ENCODE results near the gene AGPAT1. TPM values are rescaled to one million over a fixed set of nuclear protein-coding genes. Genes with fewer than 3 reads are reported as not detected.

AGPAT1 gene
- 10 to 100 TPM; 49.0 to 60.1 (median 56.2) TPM for total RNA-seq
- long read RNA-seq, donor 1, transcript AGPAT1-203 (7 exons, 2,234 nt) = major isoform, 61 of 98 reads
- long read RNA-seq, donor 1, transcript AGPAT1-206 (7 exons, 2,496 nt) = minor isoform, 8 of 98 reads
- long read RNA-seq, donor 1, partial matches to known transcripts = 8 of 98 reads
- long read RNA-seq, donor 1, other reads (novel, unspliced or antisense) = 16 of 98 reads
- long read RNA-seq, donor 2, partial matches to known transcripts = 5 of 24 reads
- long read RNA-seq, donor 2, other reads (novel, unspliced or antisense) = 17 of 24 reads

DNA sequence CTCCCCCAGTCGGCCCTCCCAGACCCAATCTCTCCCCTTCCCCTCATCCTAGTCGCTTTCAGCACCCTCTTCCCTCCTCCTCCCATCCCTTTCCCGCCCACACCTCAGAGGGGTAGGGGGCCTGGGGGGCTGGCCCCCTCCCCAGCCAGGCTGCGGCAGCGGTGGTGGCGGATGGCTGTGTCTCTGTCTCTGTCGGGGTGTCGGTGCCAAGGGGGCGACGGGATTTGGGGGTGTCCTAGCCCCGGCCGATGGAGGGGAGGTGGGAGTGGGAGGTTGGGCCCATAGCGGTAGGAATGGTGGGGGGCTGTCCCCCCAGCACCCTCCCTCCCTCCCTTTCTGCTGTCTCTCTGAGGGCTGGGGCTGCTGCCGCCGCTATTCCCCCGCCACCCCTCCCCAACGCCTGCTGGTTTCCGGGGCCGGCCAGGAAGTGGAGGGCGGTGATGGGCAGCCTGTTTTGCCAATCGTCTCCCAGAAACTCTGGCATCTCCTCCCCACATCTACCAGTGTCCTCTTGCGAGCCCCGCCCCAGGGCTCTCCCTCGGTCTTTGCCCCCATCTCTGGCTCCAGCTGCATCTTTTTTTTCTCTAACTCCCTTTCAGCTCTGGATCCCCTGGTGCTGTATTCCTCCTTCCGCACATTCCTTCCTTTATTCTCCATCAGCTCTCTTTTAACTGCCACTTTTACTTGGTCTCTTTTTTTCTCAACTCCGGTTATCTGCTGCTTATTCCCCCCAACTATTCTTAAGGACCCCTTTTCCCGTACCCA is at the start of gene AGPAT1:
Gene AGPAT1 (minus strand): TSS at position 374 of the 765 bp plus-strand sequence. CDS start 4,588 bp downstream, outside the sequence.
- no peaks in the 10 kb centered on the region for H3K9me3 ChIP-seq
- peak; percentile 73 for ATAC-seq
- intact Hi-C loops (cut with DNase I, micrococcal nuclease) = no loop called here
- H3K4me3 ChIP-seq = peak within 1 kb of the TSS; percentile 58
- no peak for TF ChIP-seq CTCF (IDR thresholded peaks at IDR 0.05)
- H3K36me3 ChIP-seq (ENCODE audit: low read depth) = peaks cover 4% of the 10 kb centered on the region
- peak; percentile 98 to 100 (median 99) for DNase-seq
- peaks cover 34% of the 10 kb centered on the region for H3K4me1 ChIP-seq (ENCODE audit: low read depth)

- no peak overlapping the region for H3K4me3 ChIP-seq
- TF ChIP-seq CTCF (IDR thresholded peaks at IDR 0.05) = no peak
- intact Hi-C loops (cut with DNase I, micrococcal nuclease) = no loop called here
- no peaks in the 10 kb centered on the region for H3K4me1 ChIP-seq (ENCODE audit: low read depth)
- no peak for ATAC-seq
- DNase-seq = no peak
- H3K9me3 ChIP-seq = no peaks in the 10 kb centered on the region
- H3K36me3 ChIP-seq (ENCODE audit: low read depth) = no peaks in the 10 kb centered on the region
Measured at GRCh38 chr6:32224696-32225095, 48.8 kb upstream of the AGPAT1 start.

DNA sequence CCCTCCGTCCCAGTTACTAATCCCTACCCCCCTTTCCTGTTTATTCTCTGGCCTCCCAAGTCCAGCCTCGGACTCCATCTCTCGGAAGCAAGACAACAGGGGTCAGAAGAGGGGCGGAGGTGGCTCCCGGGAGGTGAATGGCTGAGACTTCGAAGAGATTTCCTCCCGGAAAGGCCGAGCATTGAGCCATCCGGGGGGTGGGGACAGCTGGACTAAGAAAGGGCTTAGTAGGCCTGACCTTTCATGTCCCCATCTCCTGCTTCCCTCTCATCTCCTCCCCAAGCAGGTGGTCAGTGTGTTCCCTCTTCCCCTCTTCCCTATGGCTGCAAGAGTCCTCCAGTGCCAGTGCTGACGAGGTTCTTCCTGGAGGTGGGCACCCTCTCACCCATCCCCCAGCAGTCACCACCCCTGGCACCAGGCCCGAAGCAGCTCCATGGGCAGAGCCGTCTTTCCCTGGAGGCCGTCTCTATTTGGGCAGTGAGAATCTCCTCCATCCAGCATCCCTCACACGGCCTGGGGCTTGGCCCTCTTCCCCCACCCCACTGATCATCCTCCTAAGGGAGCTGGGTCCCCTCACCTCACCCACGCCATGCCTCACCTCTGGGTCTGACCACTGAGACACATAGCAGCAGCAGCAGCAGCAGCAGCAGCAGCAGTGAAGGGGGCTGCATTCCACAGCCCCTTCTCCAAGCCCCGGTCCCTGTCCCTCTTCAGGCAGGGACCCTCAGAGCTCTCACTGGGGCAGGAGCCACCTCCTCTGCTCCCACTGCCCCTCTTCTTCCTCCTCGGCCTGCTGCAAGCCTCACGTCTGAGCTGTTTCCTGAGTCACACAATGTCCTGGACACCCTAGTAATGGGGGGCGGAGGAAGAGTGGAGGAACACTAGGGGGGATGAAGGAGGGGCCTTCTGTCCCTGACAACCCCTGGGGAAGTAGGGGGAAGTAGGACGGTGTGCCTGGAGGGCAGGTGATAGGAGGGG is 47.7 kb upstream of the AGPAT1 start, which contains the start of gene NOTCH4:
Gene NOTCH4 (minus strand): TSS at position 810 of the 978 bp plus-strand sequence. CDS start 139 bp downstream, at position 671.
- H3K4me3 ChIP-seq = no peak within 1 kb of the TSS

GRCh38 chr6:32222333-32223230 is 46.7 kb upstream of the AGPAT1 start:
- Histone ChIP-seq H3K9me3 (no peaks in the 10 kb centered on the region), H3K4me3 (no peak overlapping the region), H3K36me3 (ENCODE audit: low read depth) (no peaks in the 10 kb centered on the region), H3K4me1 (ENCODE audit: low read depth) (no peaks in the 10 kb centered on the region)
- ATAC-seq (no peak), DNase-seq (no peak)
- no peak for TF ChIP-seq CTCF (IDR thresholded peaks at IDR 0.05)
- intact Hi-C loops (cut with DNase I, micrococcal nuclease) = no loop called here

More for the DNA sequence above, 47.7 kb upstream of the AGPAT1 start, which contains the start of gene NOTCH4:
- ATAC-seq = no peak
- no peak for DNase-seq
- H3K36me3 ChIP-seq (ENCODE audit: low read depth) = no peaks in the 10 kb centered on the region
- H3K4me1 ChIP-seq (ENCODE audit: low read depth) = no peaks in the 10 kb centered on the region
- TF ChIP-seq CTCF (IDR thresholded peaks at IDR 0.05) = no peak
- H3K9me3 ChIP-seq = no peaks in the 10 kb centered on the region
- intact Hi-C loops (cut with DNase I, micrococcal nuclease) = no loop called here

All from mucosa of descending colon (tissue), 3 donors.